GM21390 (cell line): ENCODE results near the gene ZNF24.

Source experiments
- ATAC-seq: cut with Tn5 transposase; IDR thresholded peaks from one replicate; pipeline ENCODE4 v1.9.1; 2021; ENCODE audit not compliant: unreplicated experiment

The ZNF24 gene

GRCh38 chr18:35355140-35355618, 11.0 kb upstream of the ZNF24 start:
- peak; percentile 98 for ATAC-seq

GRCh38 chr18:35352778-35353177, 8.6 kb upstream of the ZNF24 start:
- ATAC-seq: no peak

GRCh38 chr18:35352283-35352682, 8.1 kb upstream of the ZNF24 start:
- no peak for ATAC-seq

GRCh38 chr18:35348001-35348400, 3.8 kb upstream of the ZNF24 start:
- ATAC-seq: no peak

GRCh38 chr18:35345950-35346349, 1.7 kb upstream of the ZNF24 start:
- ATAC-seq: no peak

- no peak for ATAC-seq
These were observed 1.3 kb upstream of the ZNF24 start for GRCh38 chr18:35345460-35345921.

- ATAC-seq: no peak
These were observed 678 bp upstream of the ZNF24 start for GRCh38 chr18:35344736-35345459.

GRCh38 chr18:35343488-35343935, 708 bp downstream of the ZNF24 start:
- ATAC-seq: peak; percentile 0

GRCh38 chr18:35337286-35337685, 6.9 kb downstream of the ZNF24 start:
- ATAC-seq: no peak

- no peak for ATAC-seq
These were observed 8.4 kb downstream of the ZNF24 start for GRCh38 chr18:35335866-35336265.

GRCh38 chr18:35334821-35335220, 9.4 kb downstream of the ZNF24 start:
- ATAC-seq: no peak

GRCh38 chr18:35334212-35334611, 10.0 kb downstream of the ZNF24 start:
- no peak for ATAC-seq

GRCh38 chr18:35331367-35332087, 12.7 kb downstream of the ZNF24 start:
- no peak for ATAC-seq

GRCh38 chr18:35328868-35329267, 15.4 kb downstream of the ZNF24 start:
- ATAC-seq: no peak

GRCh38 chr18:35326695-35327387, 17.4 kb downstream of the ZNF24 start:
- no peak for ATAC-seq

GRCh38 chr18:35324926-35325655, 19.1 kb downstream of the ZNF24 start:
- no peak for ATAC-seq

- no peak for ATAC-seq
These were observed 21.4 kb downstream of the ZNF24 start for GRCh38 chr18:35322486-35323458.

GRCh38 chr18:35311496-35311895, 32.7 kb downstream of the ZNF24 start:
- ATAC-seq: no peak

- no peak for ATAC-seq
These were observed 37.5 kb downstream of the ZNF24 start for GRCh38 chr18:35306588-35307250.
